WTC11 (cell line): Measurements from ENCODE around the gene TUBGCP2. TPM values are rescaled to one million over a fixed set of nuclear protein-coding genes. Genes with fewer than 3 reads are reported as not detected.

Experiments
- ATAC-seq: fragments of 200-7000 bp; cut with Tn5 transposase; 2 replicates; pipeline ENCODE4 v1.10.0; 2021; ENCODE audit warnings: mild to moderate bottlenecking, moderate library complexity
- CTCF ChIA-PET: fragments of 300-600 bp; sonication (Branson Sonifier 250); formaldehyde crosslinking; loops from one replicate; lab custom pipeline; 2021; ENCODE audit warnings: antibody characterized with exemption; lab: Charles Lee
- POLR2A ChIA-PET: fragments of 350-600 bp; sonication (Branson Sonifier 250); formaldehyde crosslinking; loops from one replicate; lab custom pipeline; 2021; ENCODE audit warnings: antibody characterized with exemption; lab: Charles Lee
- DNase-seq: peaks from one replicate; pipeline ENCODE4 v3.0.0; 2021; ENCODE audit warnings: low spot score
- H3K27ac Mint-ChIP-seq: 2 replicates; pipeline ENCODE4 v1.8.0; 2021; ENCODE audit warnings: mixed read lengths
- H3K27me3 Mint-ChIP-seq: 2 replicates; pipeline ENCODE4 v1.8.0; 2021; ENCODE audit warnings: low read depth, mild to moderate bottlenecking, moderate library complexity, mixed read lengths
- H3K36me3 Mint-ChIP-seq: 2 replicates; pipeline ENCODE4 v1.8.0; 2021; ENCODE audit warnings: mixed read lengths
- H3K4me1 Mint-ChIP-seq: 2 replicates; pipeline ENCODE4 v1.8.0; 2022; ENCODE audit warnings: mixed read lengths
- H3K4me3 Mint-ChIP-seq: 2 replicates; pipeline ENCODE4 v1.8.0; 2021; ENCODE audit warnings: mild to moderate bottlenecking, moderate library complexity, mixed read lengths
- H3K9me3 Mint-ChIP-seq: 2 replicates; pipeline ENCODE4 v1.8.0; 2021; ENCODE audit warnings: mixed read lengths
- ATF2 ChIP-seq: sonication (generic); formaldehyde crosslinking; IDR thresholded peaks from 2 replicates; pipeline ENCODE4 v1.8.1; 2022; ENCODE audit warnings: low read depth, missing genetic modification reagents, borderline replicate concordance
- ATF3 ChIP-seq: sonication (generic); formaldehyde crosslinking; conservative IDR thresholded peaks from 2 replicates; pipeline ENCODE4 v1.8.1; 2022; ENCODE audit warnings: mild to moderate bottlenecking, missing genetic modification reagents
- ATF6 ChIP-seq: sonication (generic); formaldehyde crosslinking; IDR thresholded peaks from 2 replicates; pipeline ENCODE4 v1.8.1; 2023; ENCODE audit warnings: mild to moderate bottlenecking, missing genetic modification reagents
- E2F4 ChIP-seq: sonication (generic); formaldehyde crosslinking; IDR thresholded peaks from 2 replicates; pipeline ENCODE4 v1.8.1; 2022; ENCODE audit warnings: low read depth, mild to moderate bottlenecking, moderate library complexity, missing genetic modification reagents, borderline replicate concordance
- FOXJ3 ChIP-seq: sonication (generic); formaldehyde crosslinking; IDR thresholded peaks from 2 replicates; pipeline ENCODE4 v1.9.0; 2021; ENCODE audit warnings: missing genetic modification reagents, mild to moderate bottlenecking, borderline replicate concordance
- GRHL2 ChIP-seq: fragments of 250-450 bp; sonication (Bioruptor Pico); IDR thresholded peaks from 2 replicates; pipeline ENCODE4 v1.8.0; 2022; ENCODE audit warnings: mild to moderate bottlenecking, moderate library complexity; ENCODE audit not compliant: insufficient replicate concordance, severe bottlenecking
- KAT7 ChIP-seq: sonication (generic); formaldehyde crosslinking; IDR thresholded peaks from 2 replicates; pipeline ENCODE4 v1.8.1; 2023; ENCODE audit warnings: missing genetic modification reagents, mild to moderate bottlenecking, borderline replicate concordance
- NFE2L1 ChIP-seq: sonication (generic); formaldehyde crosslinking; IDR thresholded peaks from 2 replicates; pipeline ENCODE4 v1.8.1; 2023; ENCODE audit warnings: missing genetic modification reagents
- NFYB ChIP-seq: sonication (generic); formaldehyde crosslinking; conservative IDR thresholded peaks from 2 replicates; pipeline ENCODE4 v1.8.0; 2022; ENCODE audit warnings: low read depth, missing genetic modification reagents
- NR2C2 ChIP-seq: sonication (generic); formaldehyde crosslinking; IDR thresholded peaks from 2 replicates; pipeline ENCODE4 v1.8.0; 2022; ENCODE audit warnings: mild to moderate bottlenecking, missing genetic modification reagents
- PRRX2 ChIP-seq: fragments of 250-450 bp; sonication (Bioruptor Pico); IDR thresholded peaks from 2 replicates; pipeline ENCODE4 v1.8.0; 2021; ENCODE audit warnings: mild to moderate bottlenecking
- RORB ChIP-seq: fragments of 250-450 bp; sonication (Bioruptor Pico); IDR thresholded peaks from 2 replicates; pipeline ENCODE4 v1.9.0; 2021; ENCODE audit warnings: mild to moderate bottlenecking
- USF2 ChIP-seq: sonication (generic); formaldehyde crosslinking; IDR thresholded peaks from 2 replicates; pipeline ENCODE4 v1.8.1; 2023; ENCODE audit warnings: mild to moderate bottlenecking, missing genetic modification reagents, moderate library complexity
- ZNF423 ChIP-seq: fragments of 250-450 bp; sonication (Bioruptor Pico); IDR thresholded peaks from 2 replicates; pipeline ENCODE4 v2.1.2; 2022; ENCODE audit warnings: mild to moderate bottlenecking, moderate library complexity
- ZNF425 ChIP-seq: fragments of 250-450 bp; sonication (Bioruptor Pico); conservative IDR thresholded peaks from 2 replicates; pipeline ENCODE4 v1.9.0; 2021; ENCODE audit warnings: mild to moderate bottlenecking
- total RNA-seq: library from RNA; stranded (reverse); gene quantifications from 3 replicates; pipeline ENCODE4 v1.2.3, GENCODE V29; 2021
- TF ChIP-seq, protein P1 (sequence below): fragments of 200-600 bp; IDR thresholded peaks from 2 replicates; pipeline ENCODE4 v1.8.0; 2022; ENCODE audit warnings: antibody characterized with exemption
- TF ChIP-seq, protein P2 (sequence below): sonication (generic); formaldehyde crosslinking; IDR thresholded peaks from 2 replicates; pipeline ENCODE4 v1.8.1; 2023; ENCODE audit warnings: mild to moderate bottlenecking, missing genetic modification reagents
- TF ChIP-seq, protein P3 (sequence below): sonication (generic); formaldehyde crosslinking; IDR thresholded peaks from 2 replicates; pipeline ENCODE4 v1.8.1; 2022; ENCODE audit warnings: mild to moderate bottlenecking, missing genetic modification reagents, moderate library complexity, borderline replicate concordance
- TF ChIP-seq, protein P4 (sequence below): fragments of 250-450 bp; sonication (Bioruptor Pico); IDR thresholded peaks from 2 replicates; pipeline ENCODE4 v2.1.2; 2022; ENCODE audit warnings: mild to moderate bottlenecking, moderate library complexity

TUBGCP2 gene
- total RNA-seq, 1 experiment from 2014 or later: 62.5 TPM

DNA sequence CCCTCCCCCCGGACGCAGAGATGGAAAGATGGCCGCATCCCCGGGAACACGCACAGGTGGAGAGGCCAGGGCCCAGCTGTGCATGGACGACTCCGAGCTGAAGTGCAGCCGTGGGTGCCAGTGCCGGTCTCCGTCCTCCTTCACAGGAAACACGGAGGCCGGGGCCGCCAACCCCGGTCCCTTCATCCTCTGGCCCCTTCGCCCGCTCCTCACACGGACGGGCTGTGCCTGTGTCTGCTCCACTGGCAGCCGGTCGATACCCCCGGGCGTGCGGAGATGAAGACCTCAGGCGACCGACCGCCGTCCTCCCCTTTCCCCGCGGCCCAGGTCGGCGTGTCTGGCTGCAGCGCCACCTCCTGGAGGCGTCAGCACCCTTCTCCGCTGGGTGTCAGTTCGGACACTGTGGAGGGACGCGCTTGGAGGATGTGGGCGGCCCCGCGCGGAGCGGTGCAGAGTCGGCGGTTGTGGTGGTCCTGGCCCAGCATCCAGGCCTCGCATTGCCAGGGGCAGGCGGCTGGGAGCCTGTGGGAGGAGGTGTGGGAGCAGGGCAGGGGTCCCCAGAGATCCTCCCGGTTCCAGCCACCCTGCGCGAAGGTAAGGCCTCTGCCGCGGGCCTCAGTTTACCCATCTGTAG is 9.9 kb upstream of the TUBGCP2 start (continued):
- TF ChIP-seq ATF3 (CRISPR knock-in tag) (no peak), ATF6 (CRISPR knock-in tag) (no peak), NFYB (CRISPR knock-in tag) (no peak), KAT7 (CRISPR knock-in tag) (0 out of 2 replicates have a peak, but pooled peaks have one; percentile 76), ZNF423 (CRISPR knock-in tag) (0 out of 2 replicates have a peak, but pooled peaks have one; percentile 10)
- TF ChIP-seq, protein P1, sequence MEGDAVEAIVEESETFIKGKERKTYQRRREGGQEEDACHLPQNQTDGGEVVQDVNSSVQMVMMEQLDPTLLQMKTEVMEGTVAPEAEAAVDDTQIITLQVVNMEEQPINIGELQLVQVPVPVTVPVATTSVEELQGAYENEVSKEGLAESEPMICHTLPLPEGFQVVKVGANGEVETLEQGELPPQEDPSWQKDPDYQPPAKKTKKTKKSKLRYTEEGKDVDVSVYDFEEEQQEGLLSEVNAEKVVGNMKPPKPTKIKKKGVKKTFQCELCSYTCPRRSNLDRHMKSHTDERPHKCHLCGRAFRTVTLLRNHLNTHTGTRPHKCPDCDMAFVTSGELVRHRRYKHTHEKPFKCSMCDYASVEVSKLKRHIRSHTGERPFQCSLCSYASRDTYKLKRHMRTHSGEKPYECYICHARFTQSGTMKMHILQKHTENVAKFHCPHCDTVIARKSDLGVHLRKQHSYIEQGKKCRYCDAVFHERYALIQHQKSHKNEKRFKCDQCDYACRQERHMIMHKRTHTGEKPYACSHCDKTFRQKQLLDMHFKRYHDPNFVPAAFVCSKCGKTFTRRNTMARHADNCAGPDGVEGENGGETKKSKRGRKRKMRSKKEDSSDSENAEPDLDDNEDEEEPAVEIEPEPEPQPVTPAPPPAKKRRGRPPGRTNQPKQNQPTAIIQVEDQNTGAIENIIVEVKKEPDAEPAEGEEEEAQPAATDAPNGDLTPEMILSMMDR: peak; percentile 74

DNA sequence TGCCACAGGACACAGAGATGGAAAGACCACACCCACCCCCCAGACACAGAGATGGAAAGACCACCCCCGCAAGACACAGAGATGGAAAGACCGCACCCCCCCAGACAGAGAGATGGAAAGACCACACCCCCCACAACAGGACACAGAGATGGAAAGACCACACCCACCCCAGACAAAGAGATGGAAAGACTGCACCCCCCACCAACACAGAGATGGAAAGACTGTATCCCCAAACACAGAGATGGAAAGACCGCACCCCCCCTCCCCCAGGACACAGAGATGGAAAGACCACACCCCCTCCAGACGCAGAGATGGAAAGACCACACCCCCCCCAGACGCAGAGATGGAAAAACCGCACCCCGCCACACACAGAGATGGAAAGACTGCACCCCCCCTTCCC is 8.1 kb upstream of the TUBGCP2 start:
- Mint-ChIP-seq H3K9me3 (peaks cover 6% of the 10 kb centered on the region), H3K4me1 (0 out of 2 replicates have a peak, but pooled peaks cover 3% of the 10 kb centered on the region), H3K27me3 (peaks cover 20% of the 10 kb centered on the region), H3K36me3 (peaks cover 8% of the 10 kb centered on the region; the same call in 1 of the 2 replicates), H3K27ac (no peak overlapping the region), H3K4me3 (no peak overlapping the region)
- ATAC-seq: no peak
- TF ChIP-seq ATF2 (CRISPR knock-in tag): no peak
- TF ChIP-seq USF2 (CRISPR knock-in tag): no peak
- TF ChIP-seq, protein P2, sequence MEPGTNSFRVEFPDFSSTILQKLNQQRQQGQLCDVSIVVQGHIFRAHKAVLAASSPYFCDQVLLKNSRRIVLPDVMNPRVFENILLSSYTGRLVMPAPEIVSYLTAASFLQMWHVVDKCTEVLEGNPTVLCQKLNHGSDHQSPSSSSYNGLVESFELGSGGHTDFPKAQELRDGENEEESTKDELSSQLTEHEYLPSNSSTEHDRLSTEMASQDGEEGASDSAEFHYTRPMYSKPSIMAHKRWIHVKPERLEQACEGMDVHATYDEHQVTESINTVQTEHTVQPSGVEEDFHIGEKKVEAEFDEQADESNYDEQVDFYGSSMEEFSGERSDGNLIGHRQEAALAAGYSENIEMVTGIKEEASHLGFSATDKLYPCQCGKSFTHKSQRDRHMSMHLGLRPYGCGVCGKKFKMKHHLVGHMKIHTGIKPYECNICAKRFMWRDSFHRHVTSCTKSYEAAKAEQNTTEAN (CRISPR knock-in tag): no peak
- no peak for TF ChIP-seq RORB (CRISPR knock-in tag)
- no peak for TF ChIP-seq E2F4
- TF ChIP-seq GRHL2: no peak
- no peak for TF ChIP-seq ZNF425 (CRISPR knock-in tag)
- TF ChIP-seq PRRX2: no peak
- TF ChIP-seq, protein P3, sequence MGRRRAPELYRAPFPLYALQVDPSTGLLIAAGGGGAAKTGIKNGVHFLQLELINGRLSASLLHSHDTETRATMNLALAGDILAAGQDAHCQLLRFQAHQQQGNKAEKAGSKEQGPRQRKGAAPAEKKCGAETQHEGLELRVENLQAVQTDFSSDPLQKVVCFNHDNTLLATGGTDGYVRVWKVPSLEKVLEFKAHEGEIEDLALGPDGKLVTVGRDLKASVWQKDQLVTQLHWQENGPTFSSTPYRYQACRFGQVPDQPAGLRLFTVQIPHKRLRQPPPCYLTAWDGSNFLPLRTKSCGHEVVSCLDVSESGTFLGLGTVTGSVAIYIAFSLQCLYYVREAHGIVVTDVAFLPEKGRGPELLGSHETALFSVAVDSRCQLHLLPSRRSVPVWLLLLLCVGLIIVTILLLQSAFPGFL: no peak
- TF ChIP-seq NR2C2 (CRISPR knock-in tag): no peak
- TF ChIP-seq, protein P4, sequence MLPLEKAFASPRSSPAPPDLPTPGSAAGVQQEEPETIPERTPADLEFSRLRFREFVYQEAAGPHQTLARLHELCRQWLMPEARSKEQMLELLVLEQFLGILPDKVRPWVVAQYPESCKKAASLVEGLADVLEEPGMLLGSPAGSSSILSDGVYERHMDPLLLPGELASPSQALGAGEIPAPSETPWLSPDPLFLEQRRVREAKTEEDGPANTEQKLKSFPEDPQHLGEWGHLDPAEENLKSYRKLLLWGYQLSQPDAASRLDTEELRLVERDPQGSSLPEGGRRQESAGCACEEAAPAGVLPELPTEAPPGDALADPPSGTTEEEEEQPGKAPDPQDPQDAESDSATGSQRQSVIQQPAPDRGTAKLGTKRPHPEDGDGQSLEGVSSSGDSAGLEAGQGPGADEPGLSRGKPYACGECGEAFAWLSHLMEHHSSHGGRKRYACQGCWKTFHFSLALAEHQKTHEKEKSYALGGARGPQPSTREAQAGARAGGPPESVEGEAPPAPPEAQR (CRISPR knock-in tag): no peak
- no peak for TF ChIP-seq FOXJ3 (CRISPR knock-in tag)
- TF ChIP-seq NFE2L1 (CRISPR knock-in tag): no peak
- no peak for TF ChIP-seq KAT7 (CRISPR knock-in tag)
- ChIA-PET POLR2A (no interaction called here), CTCF (interaction anchor here (1.1 kb wide), 1 partner anchor 13 kb away, joined by 3 read pairs; no protein-coding TSS in a partner anchor)
- DNase-seq: no peak
